CD8-positive, alpha-beta memory T cell (primary cell): ENCODE results near the gene SOCS4. TPM values are rescaled to one million over a fixed set of nuclear protein-coding genes. Genes with fewer than 3 reads are reported as not detected.
A peak's percentile ranks its signal among the peaks of the same experiment; 100 is the strongest.
"Not testable (repeated sequence)": the region's sequence is repeated elsewhere in the genome, so short reads cannot be mapped to it uniquely, and the experiment has no call there.

Source experiments
- CTCF ChIA-PET: fragments of 350-600 bp; sonication (Branson Sonifier 250); formaldehyde crosslinking; loops from one replicate; lab custom pipeline; 2021; ENCODE audit warnings: antibody characterized with exemption; lab: Charles Lee
- POLR2A ChIA-PET: fragments of 350-600 bp; sonication (Branson Sonifier 250); formaldehyde crosslinking; loops from one replicate; lab custom pipeline; 2021; ENCODE audit warnings: antibody characterized with exemption; lab: Charles Lee
- DNase-seq, 5 donors: peaks; one replicate each; pipeline versions ENCODE4 v3.0.0 to v3.0.0-alpha.2; 2020 to 2022; ENCODE audit warnings: mixed read lengths in 1 of 5
- H3K27ac ChIP-seq: one replicate; pipeline ENCODE4 v1.7.0; 2013; ENCODE audit warnings: low read depth, mild to moderate bottlenecking, low read length, moderate library complexity
- H3K27me3 ChIP-seq: 2 replicates; pipeline ENCODE4 v1.7.0; 2013; ENCODE audit warnings: low read length, mild to moderate bottlenecking; ENCODE audit not compliant: insufficient read depth, poor library complexity, severe bottlenecking
- H3K36me3 ChIP-seq: 2 replicates; pipeline ENCODE4 v1.7.0; 2013; ENCODE audit warnings: mild to moderate bottlenecking, low read length, moderate library complexity; ENCODE audit not compliant: insufficient read depth
- H3K4me1 ChIP-seq: 2 replicates; pipeline ENCODE4 v1.7.0; 2013; ENCODE audit warnings: mild to moderate bottlenecking, low read length, moderate library complexity; ENCODE audit not compliant: insufficient read depth
- H3K4me3 ChIP-seq: 2 replicates; pipeline ENCODE4 v1.7.0; 2013; ENCODE audit warnings: mild to moderate bottlenecking, low read length
- H3K9me3 ChIP-seq: 2 replicates; pipeline ENCODE4 v1.7.0; 2013; ENCODE audit warnings: mild to moderate bottlenecking, low read length
- H3K27ac Mint-ChIP-seq, 8 donors: one replicate each; pipeline ENCODE4 v1.8.0; 2020 to 2021; ENCODE audit warnings: mixed read lengths in 8 of 8, mild to moderate bottlenecking in 6 of 8, inconsistent platforms in 3 of 8, moderate library complexity in 3 of 8
- H3K27me3 Mint-ChIP-seq, 2 donors: one replicate each; pipeline ENCODE4 v1.8.0; 2020 to 2021; ENCODE audit warnings: mixed read lengths in 2 of 2, mild to moderate bottlenecking in 1 of 2, moderate library complexity in 1 of 2
- H3K36me3 Mint-ChIP-seq, 3 donors: one replicate each; pipeline ENCODE4 v1.8.0; 2020 to 2021; ENCODE audit warnings: mixed read lengths in 3 of 3, inconsistent platforms in 1 of 3, mild to moderate bottlenecking in 1 of 3
- H3K4me1 Mint-ChIP-seq, 3 donors: one replicate each; pipeline ENCODE4 v1.8.0; 2020 to 2021; ENCODE audit warnings: mixed read lengths in 3 of 3, inconsistent platforms in 1 of 3, mild to moderate bottlenecking in 1 of 3
- H3K4me3 Mint-ChIP-seq, 7 donors: one replicate each; pipeline ENCODE4 v1.8.0; 2020 to 2021; ENCODE audit warnings: mixed read lengths in 7 of 7, mild to moderate bottlenecking in 6 of 7, moderate library complexity in 4 of 7, inconsistent platforms in 2 of 7
- H3K9me3 Mint-ChIP-seq, 5 donors: one replicate each; pipeline ENCODE4 v1.8.0; 2020 to 2022; ENCODE audit warnings: mixed read lengths in 5 of 5, mild to moderate bottlenecking in 3 of 5, moderate library complexity in 2 of 5, inconsistent platforms in 1 of 5
- polyA plus RNA-seq: library from polyadenylated mRNA; unstranded; fragments of 300-500 nt; fragmentation: Illumina TruSeq; gene quantifications from one replicate; pipeline ENCODE4 v1.2.3, GENCODE V29; 2021
- total RNA-seq, 2 experiments: library from RNA; stranded (reverse); gene quantifications; one replicate each; pipeline ENCODE4 v1.2.3, GENCODE V29; 2021

SOCS4 gene
- total and polyA plus RNA-seq, 3 experiments from 2014 or later: 2.3 to 44.8 (median 38.0) TPM

- POLR2A ChIA-PET: interaction anchor here (0.8 kb wide), 1 partner anchor 11 kb away, joined by 3 read pairs; the partner anchor contains the start of gene MAPK1IP1L
- peak overlapping the region in 7 of 8 donors; percentile 51 to 92 (median 76) for H3K27ac Mint-ChIP-seq
- peaks cover 0 to 78% (median 20%) of the 10 kb centered on the region in 3 donors for H3K36me3 Mint-ChIP-seq
- Histone ChIP-seq H3K27me3 (no peaks in the 10 kb centered on the region), H3K27ac (no peak overlapping the region), H3K9me3 (no peaks in the 10 kb centered on the region), H3K4me3 (no peak overlapping the region), H3K4me1 (peaks cover 9% of the 10 kb centered on the region), H3K36me3 (peaks cover 26% of the 10 kb centered on the region)
- peaks cover 34 to 57% (median 52%) of the 10 kb centered on the region in 3 donors for H3K4me1 Mint-ChIP-seq
- H3K4me3 Mint-ChIP-seq: peak overlapping the region in 1 of 7 donors; percentile 61
- no peaks in the 10 kb centered on the region for H3K27me3 Mint-ChIP-seq
- CTCF ChIA-PET: no interaction called here
- no peak for DNase-seq
- no peaks in the 10 kb centered on the region for H3K9me3 Mint-ChIP-seq
Measured at GRCh38 chr14:55062517-55063351, 35.7 kb downstream of the SOCS4 start.

GRCh38 chr14:55064896-55065295 lies 37.9 kb downstream of the SOCS4 start:
- H3K4me1 ChIP-seq, H3K4me3 ChIP-seq, H3K9me3 ChIP-seq, DNase-seq, H3K27ac ChIP-seq, H3K27me3 ChIP-seq, H3K9me3 Mint-ChIP-seq, H3K27me3 Mint-ChIP-seq, H3K4me3 Mint-ChIP-seq, POLR2A ChIA-PET: not testable (repeated sequence)
- Mint-ChIP-seq H3K4me1 (peaks cover 22 to 38% (median 37%) of the 10 kb centered on the region in 3 donors), H3K36me3 (peaks cover 0 to 69% (median 12%) of the 10 kb centered on the region in 3 donors), H3K27ac (peak overlapping the region in 3 of 8 donors; percentile 35 to 63 (median 48))
- CTCF ChIA-PET: interaction anchor here (3.9 kb wide), 1 partner anchor 13 kb away, joined by 14 read pairs; the partner anchor contains the start of gene MAPK1IP1L
- peaks cover 26% of the 10 kb centered on the region for H3K36me3 ChIP-seq

GRCh38 chr14:55065411-55065810 lies 38.4 kb downstream of the SOCS4 start:
- Histone ChIP-seq H3K36me3 (peaks cover 26% of the 10 kb centered on the region), H3K4me1 (peaks cover 3% of the 10 kb centered on the region), H3K4me3 (no peak overlapping the region), H3K9me3 (no peaks in the 10 kb centered on the region), H3K27me3 (no peaks in the 10 kb centered on the region), H3K27ac (no peak overlapping the region)
- DNase-seq: no peak
- Mint-ChIP-seq H3K27ac (peak overlapping the region in 5 of 8 donors; percentile 14 to 92 (median 48)), H3K27me3 (no peaks in the 10 kb centered on the region), H3K36me3 (peaks cover 0 to 68% (median 12%) of the 10 kb centered on the region in 3 donors), H3K9me3 (no peaks in the 10 kb centered on the region), H3K4me1 (peaks cover 21 to 35% (median 35%) of the 10 kb centered on the region in 3 donors), H3K4me3 (no peak overlapping the region)
- ChIA-PET POLR2A (no interaction called here), CTCF (interaction anchor here (3.9 kb wide), 1 partner anchor 14 kb away, joined by 14 read pairs; the partner anchor contains the start of gene MAPK1IP1L)

GRCh38 chr14:55066223-55066622 lies 39.2 kb downstream of the SOCS4 start:
- H3K4me3 Mint-ChIP-seq: no peak overlapping the region
- Histone ChIP-seq H3K36me3 (peaks cover 26% of the 10 kb centered on the region), H3K9me3 (no peaks in the 10 kb centered on the region), H3K27ac (no peak overlapping the region), H3K4me1 (no peaks in the 10 kb centered on the region), H3K4me3 (no peak overlapping the region), H3K27me3 (no peaks in the 10 kb centered on the region)
- H3K27me3 Mint-ChIP-seq: no peaks in the 10 kb centered on the region
- H3K9me3 Mint-ChIP-seq: no peaks in the 10 kb centered on the region
- ChIA-PET POLR2A (interaction anchor here (0.7 kb wide), 1 partner anchor 359 kb away, joined by 4 read pairs; no protein-coding TSS in a partner anchor), CTCF (interaction anchor here (3.9 kb wide), 1 partner anchor 15 kb away, joined by 14 read pairs; the partner anchor contains the start of gene MAPK1IP1L)
- peaks cover 0 to 61% (median 12%) of the 10 kb centered on the region in 3 donors for H3K36me3 Mint-ChIP-seq
- DNase-seq: no peak
- peaks cover 13 to 31% (median 31%) of the 10 kb centered on the region in 3 donors for H3K4me1 Mint-ChIP-seq
- peak overlapping the region in 5 of 8 donors; percentile 6 to 49 (median 18) for H3K27ac Mint-ChIP-seq

- no peaks in the 10 kb centered on the region for H3K27me3 ChIP-seq
- DNase-seq: no peak
- ChIA-PET POLR2A (no interaction called here), CTCF (interaction anchor here (2.2 kb wide), 1 partner anchor 26 kb away, joined by 5 read pairs; no protein-coding TSS in a partner anchor)
- H3K27me3 Mint-ChIP-seq: peaks cover 0 to 2% of the 10 kb centered on the region in 2 donors
- H3K4me3 ChIP-seq: no peak overlapping the region
- H3K36me3 ChIP-seq: no peaks in the 10 kb centered on the region
- H3K4me3 Mint-ChIP-seq: no peak overlapping the region
- no peak overlapping the region for H3K27ac ChIP-seq
- peaks cover 28 to 52% (median 43%) of the 10 kb centered on the region in 3 donors for H3K4me1 Mint-ChIP-seq
- H3K27ac Mint-ChIP-seq: peak overlapping the region; percentile 44 to 95 (median 83)
- no peaks in the 10 kb centered on the region for H3K9me3 Mint-ChIP-seq
- no peaks in the 10 kb centered on the region for H3K9me3 ChIP-seq
- H3K4me1 ChIP-seq: peaks cover 13% of the 10 kb centered on the region
- H3K36me3 Mint-ChIP-seq: peaks cover 0 to 19% (median 3%) of the 10 kb centered on the region in 3 donors
Measured at GRCh38 chr14:55070981-55071411, 44.0 kb downstream of the SOCS4 start.

GRCh38 chr14:55071870-55072640 lies 45.0 kb downstream of the SOCS4 start:
- Histone ChIP-seq H3K4me3 (no peak overlapping the region), H3K27ac (no peak overlapping the region), H3K27me3 (no peaks in the 10 kb centered on the region), H3K36me3 (no peaks in the 10 kb centered on the region), H3K9me3 (no peaks in the 10 kb centered on the region), H3K4me1 (peaks cover 13% of the 10 kb centered on the region)
- ChIA-PET CTCF (interaction anchor here (1.4 to 2.7 kb wide), 4 partner anchors 18 to 89 kb away, joined by 5 to 14 read pairs (median 6); partner anchors contain the start of gene MAPK1IP1L), POLR2A (interaction anchor here (0.6 to 1.6 kb wide), 4 partner anchors 26 to 201 kb away, joined by 3 to 14 read pairs (median 6); no protein-coding TSS in a partner anchor)
- Mint-ChIP-seq H3K36me3 (peaks cover 0 to 11% (median 0%) of the 10 kb centered on the region in 3 donors), H3K27ac (peak overlapping the region; percentile 75 to 95 (median 86)), H3K4me1 (peaks cover 28 to 50% (median 44%) of the 10 kb centered on the region in 3 donors), H3K4me3 (peak overlapping the region in 6 of 7 donors; percentile 20 to 75 (median 49)), H3K27me3 (peaks cover 0 to 3% of the 10 kb centered on the region in 2 donors), H3K9me3 (no peaks in the 10 kb centered on the region)
- DNase-seq: peak in 2 of 5 donors; percentile 5 to 38

- no peaks in the 10 kb centered on the region for H3K9me3 ChIP-seq
- no peaks in the 10 kb centered on the region for H3K36me3 ChIP-seq
- Mint-ChIP-seq H3K4me1 (peaks cover 25 to 53% (median 40%) of the 10 kb centered on the region in 3 donors), H3K9me3 (no peaks in the 10 kb centered on the region), H3K27ac (peak overlapping the region in 1 of 8 donors; percentile 43), H3K36me3 (peaks cover 0 to 1% (median 0%) of the 10 kb centered on the region in 3 donors), H3K4me3 (peak overlapping the region in 1 of 7 donors; percentile 5), H3K27me3 (peaks cover 0 to 3% of the 10 kb centered on the region in 2 donors)
- H3K27ac ChIP-seq: no peak overlapping the region
- ChIA-PET POLR2A (no interaction called here), CTCF (interaction anchor here (2.7 kb wide), 1 partner anchor 23 kb away, joined by 14 read pairs; the partner anchor contains the start of gene MAPK1IP1L)
- no peaks in the 10 kb centered on the region for H3K27me3 ChIP-seq
- no peak for DNase-seq
- H3K4me3 ChIP-seq: no peak overlapping the region
- peaks cover 13% of the 10 kb centered on the region for H3K4me1 ChIP-seq
Measured at GRCh38 chr14:55073856-55074255, 46.8 kb downstream of the SOCS4 start.
